WTC11 (cell line): ENCODE data around the gene EFNA5. TPM values are rescaled to one million over a fixed set of nuclear protein-coding genes. Genes with fewer than 3 reads are reported as not detected.

Experiments
- ATAC-seq: fragments of 200-7000 bp; cut with Tn5 transposase; 2 replicates; pipeline ENCODE4 v1.10.0; 2021; ENCODE audit warnings: mild to moderate bottlenecking, moderate library complexity
- CTCF ChIA-PET: fragments of 300-600 bp; sonication (Branson Sonifier 250); formaldehyde crosslinking; loops from one replicate; lab custom pipeline; 2021; ENCODE audit warnings: antibody characterized with exemption; lab: Charles Lee
- POLR2A ChIA-PET: fragments of 350-600 bp; sonication (Branson Sonifier 250); formaldehyde crosslinking; loops from one replicate; lab custom pipeline; 2021; ENCODE audit warnings: antibody characterized with exemption; lab: Charles Lee
- DNase-seq: peaks from one replicate; pipeline ENCODE4 v3.0.0; 2021; ENCODE audit warnings: low spot score
- H3K27ac Mint-ChIP-seq: 2 replicates; pipeline ENCODE4 v1.8.0; 2021; ENCODE audit warnings: mixed read lengths
- H3K27me3 Mint-ChIP-seq: 2 replicates; pipeline ENCODE4 v1.8.0; 2021; ENCODE audit warnings: low read depth, mild to moderate bottlenecking, moderate library complexity, mixed read lengths
- H3K36me3 Mint-ChIP-seq: 2 replicates; pipeline ENCODE4 v1.8.0; 2021; ENCODE audit warnings: mixed read lengths
- H3K4me1 Mint-ChIP-seq: 2 replicates; pipeline ENCODE4 v1.8.0; 2022; ENCODE audit warnings: mixed read lengths
- H3K4me3 Mint-ChIP-seq: 2 replicates; pipeline ENCODE4 v1.8.0; 2021; ENCODE audit warnings: mild to moderate bottlenecking, moderate library complexity, mixed read lengths
- H3K9me3 Mint-ChIP-seq: 2 replicates; pipeline ENCODE4 v1.8.0; 2021; ENCODE audit warnings: mixed read lengths
- ATF1 ChIP-seq: sonication (generic); formaldehyde crosslinking; IDR thresholded peaks from 2 replicates; pipeline ENCODE4 v1.8.1; 2023; ENCODE audit warnings: mild to moderate bottlenecking, moderate library complexity, missing genetic modification reagents
- CBFB ChIP-seq: sonication (generic); formaldehyde crosslinking; IDR thresholded peaks from 2 replicates; pipeline ENCODE4 v1.8.1; 2022; ENCODE audit warnings: mild to moderate bottlenecking, low read depth, missing genetic modification reagents
- CREB1 ChIP-seq: sonication (generic); formaldehyde crosslinking; IDR thresholded peaks from 2 replicates; pipeline ENCODE4 v1.8.0; 2023; ENCODE audit warnings: mild to moderate bottlenecking, missing genetic modification reagents
- FOXJ3 ChIP-seq: sonication (generic); formaldehyde crosslinking; IDR thresholded peaks from 2 replicates; pipeline ENCODE4 v1.9.0; 2021; ENCODE audit warnings: missing genetic modification reagents, mild to moderate bottlenecking, borderline replicate concordance
- GABPB1 ChIP-seq: sonication (generic); formaldehyde crosslinking; IDR thresholded peaks from 2 replicates; pipeline ENCODE4 v1.8.1; 2023; ENCODE audit warnings: mild to moderate bottlenecking, missing genetic modification reagents
- IRF1 ChIP-seq: sonication (generic); formaldehyde crosslinking; IDR thresholded peaks from 2 replicates; pipeline ENCODE4 v1.8.0; 2023; ENCODE audit warnings: missing genetic modification reagents
- IRF2 ChIP-seq: sonication (generic); formaldehyde crosslinking; IDR thresholded peaks from 2 replicates; pipeline ENCODE4 v1.8.0; 2022; ENCODE audit warnings: low read depth, missing genetic modification reagents, borderline replicate concordance
- KAT7 ChIP-seq: sonication (generic); formaldehyde crosslinking; IDR thresholded peaks from 2 replicates; pipeline ENCODE4 v1.8.1; 2023; ENCODE audit warnings: missing genetic modification reagents, mild to moderate bottlenecking, borderline replicate concordance
- MAX ChIP-seq: sonication (generic); formaldehyde crosslinking; IDR thresholded peaks from 2 replicates; pipeline ENCODE4 v1.8.0; 2022; ENCODE audit warnings: mild to moderate bottlenecking, missing genetic modification reagents
- MYBL2 ChIP-seq: sonication (generic); formaldehyde crosslinking; IDR thresholded peaks from 2 replicates; pipeline ENCODE4 v1.8.1; 2023; ENCODE audit warnings: mild to moderate bottlenecking, moderate library complexity, missing genetic modification reagents
- NFATC4 ChIP-seq: fragments of 250-450 bp; sonication (Bioruptor Pico); IDR thresholded peaks from 2 replicates; pipeline ENCODE4 v1.9.0; 2021; ENCODE audit warnings: mild to moderate bottlenecking
- NR2C2 ChIP-seq: sonication (generic); formaldehyde crosslinking; IDR thresholded peaks from 2 replicates; pipeline ENCODE4 v1.8.0; 2022; ENCODE audit warnings: mild to moderate bottlenecking, missing genetic modification reagents
- RORB ChIP-seq: fragments of 250-450 bp; sonication (Bioruptor Pico); IDR thresholded peaks from 2 replicates; pipeline ENCODE4 v1.9.0; 2021; ENCODE audit warnings: mild to moderate bottlenecking
- SMAD4 ChIP-seq: sonication (generic); formaldehyde crosslinking; IDR thresholded peaks from 2 replicates; pipeline ENCODE4 v1.8.0; 2022; ENCODE audit warnings: mild to moderate bottlenecking, missing genetic modification reagents
- ZBTB21 ChIP-seq: sonication (generic); formaldehyde crosslinking; IDR thresholded peaks from 2 replicates; pipeline ENCODE4 v1.8.1; 2023; ENCODE audit warnings: mild to moderate bottlenecking, missing genetic modification reagents, borderline replicate concordance
- ZNF121 ChIP-seq: sonication (generic); formaldehyde crosslinking; IDR thresholded peaks from 2 replicates; pipeline ENCODE4 v1.8.0; 2023; ENCODE audit warnings: missing genetic modification reagents
- ZNF281 ChIP-seq: sonication (generic); formaldehyde crosslinking; IDR thresholded peaks from 2 replicates; pipeline ENCODE4 v1.8.0; 2023; ENCODE audit warnings: mild to moderate bottlenecking, missing genetic modification reagents
- ZNF396 ChIP-seq: fragments of 250-450 bp; sonication (Bioruptor Pico); IDR thresholded peaks from 2 replicates; pipeline ENCODE4 v1.8.0; 2021; ENCODE audit warnings: mild to moderate bottlenecking, moderate library complexity, borderline replicate concordance
- ZNF423 ChIP-seq: fragments of 250-450 bp; sonication (Bioruptor Pico); IDR thresholded peaks from 2 replicates; pipeline ENCODE4 v2.1.2; 2022; ENCODE audit warnings: mild to moderate bottlenecking, moderate library complexity
- ZNF532 ChIP-seq: fragments of 250-450 bp; sonication (Bioruptor Pico); IDR thresholded peaks from 2 replicates; pipeline ENCODE4 v1.9.0; 2021; ENCODE audit warnings: mild to moderate bottlenecking, borderline replicate concordance
- total RNA-seq: library from RNA; stranded (reverse); gene quantifications from 3 replicates; pipeline ENCODE4 v1.2.3, GENCODE V29; 2021
- TF ChIP-seq, protein P1 (sequence below): sonication (generic); formaldehyde crosslinking; IDR thresholded peaks from 2 replicates; pipeline ENCODE4 v1.8.1; 2023; ENCODE audit warnings: mild to moderate bottlenecking, missing genetic modification reagents, moderate library complexity
- TF ChIP-seq, protein P2 (sequence below): fragments of 250-450 bp; sonication (Bioruptor Pico); IDR thresholded peaks from 2 replicates; pipeline ENCODE4 v2.1.2; 2022; ENCODE audit warnings: mild to moderate bottlenecking, moderate library complexity

Gene EFNA5
- total RNA-seq, 1 experiment from 2014 or later: 17.4 TPM

DNA sequence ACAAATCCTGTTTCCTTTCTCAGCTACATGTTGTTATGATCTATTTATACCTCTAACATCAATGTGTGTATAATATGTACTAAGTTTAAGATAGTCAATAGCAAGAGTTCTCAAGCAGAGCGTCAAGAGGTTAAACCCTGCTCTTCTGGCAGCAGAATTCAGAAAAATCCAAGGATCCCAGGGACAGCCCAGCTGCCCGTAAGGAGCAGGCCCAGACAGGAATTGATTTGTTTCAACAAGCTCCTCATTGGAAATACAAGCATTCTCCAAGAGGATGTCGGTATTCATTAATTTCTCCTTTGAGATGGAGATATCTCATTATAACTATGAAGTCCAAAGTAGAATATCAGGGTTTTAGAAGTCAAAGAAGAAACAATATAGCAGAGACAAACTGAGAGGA is 14.9 kb downstream of the EFNA5 start (continued):
- no peak for TF ChIP-seq KAT7
- TF ChIP-seq RORB: no peak
- TF ChIP-seq NFATC4: no peak
- TF ChIP-seq MYBL2: no peak
- no peak for TF ChIP-seq ZNF532 (CRISPR knock-in tag)
- no peak for TF ChIP-seq ZNF423 (CRISPR knock-in tag)

DNA sequence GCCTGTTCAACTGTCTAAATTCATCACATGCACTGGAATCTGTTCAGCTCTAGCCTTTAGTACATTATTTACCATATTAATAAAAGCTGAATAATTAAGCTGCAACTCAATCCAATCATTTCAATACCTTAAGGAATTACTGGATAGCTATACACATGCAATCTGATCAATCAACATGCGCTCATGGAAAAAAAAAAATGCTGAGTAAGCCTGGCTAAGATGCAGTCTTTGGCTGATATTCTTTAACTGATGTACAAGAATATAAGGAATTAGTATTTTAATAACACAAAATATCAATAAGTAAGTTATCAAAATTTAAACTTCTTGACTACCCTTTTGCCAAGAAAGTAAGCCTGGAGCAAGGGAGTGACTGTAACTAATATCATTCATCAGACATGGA is 15.9 kb downstream of the EFNA5 start:
- no peaks in the 10 kb centered on the region for H3K9me3 Mint-ChIP-seq
- CTCF ChIA-PET: interaction anchor here (2.0 kb wide), 1 partner anchor 82 kb away, joined by 10 read pairs; no protein-coding TSS in a partner anchor
- H3K36me3 Mint-ChIP-seq: no peaks in the 10 kb centered on the region
- H3K4me3 Mint-ChIP-seq: no peak overlapping the region
- TF ChIP-seq FOXJ3 (no peak), SMAD4 (CRISPR knock-in tag) (no peak), IRF2 (CRISPR knock-in tag) (no peak), ATF1 (no peak), CREB1 (CRISPR knock-in tag) (no peak), ZNF532 (CRISPR knock-in tag) (no peak), NR2C2 (no peak), ZNF396 (CRISPR knock-in tag) (no peak), ZNF281 (CRISPR knock-in tag) (no peak), GABPB1 (CRISPR knock-in tag) (no peak), ZNF121 (CRISPR knock-in tag) (no peak), MAX (CRISPR knock-in tag) (no peak), ZBTB21 (CRISPR knock-in tag) (no peak), CBFB (CRISPR knock-in tag) (no peak), MYBL2 (no peak), IRF1 (CRISPR knock-in tag) (no peak)
- TF ChIP-seq, protein P1, sequence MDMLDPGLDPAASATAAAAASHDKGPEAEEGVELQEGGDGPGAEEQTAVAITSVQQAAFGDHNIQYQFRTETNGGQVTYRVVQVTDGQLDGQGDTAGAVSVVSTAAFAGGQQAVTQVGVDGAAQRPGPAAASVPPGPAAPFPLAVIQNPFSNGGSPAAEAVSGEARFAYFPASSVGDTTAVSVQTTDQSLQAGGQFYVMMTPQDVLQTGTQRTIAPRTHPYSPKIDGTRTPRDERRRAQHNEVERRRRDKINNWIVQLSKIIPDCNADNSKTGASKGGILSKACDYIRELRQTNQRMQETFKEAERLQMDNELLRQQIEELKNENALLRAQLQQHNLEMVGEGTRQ (CRISPR knock-in tag): no peak
- TF ChIP-seq, protein P2, sequence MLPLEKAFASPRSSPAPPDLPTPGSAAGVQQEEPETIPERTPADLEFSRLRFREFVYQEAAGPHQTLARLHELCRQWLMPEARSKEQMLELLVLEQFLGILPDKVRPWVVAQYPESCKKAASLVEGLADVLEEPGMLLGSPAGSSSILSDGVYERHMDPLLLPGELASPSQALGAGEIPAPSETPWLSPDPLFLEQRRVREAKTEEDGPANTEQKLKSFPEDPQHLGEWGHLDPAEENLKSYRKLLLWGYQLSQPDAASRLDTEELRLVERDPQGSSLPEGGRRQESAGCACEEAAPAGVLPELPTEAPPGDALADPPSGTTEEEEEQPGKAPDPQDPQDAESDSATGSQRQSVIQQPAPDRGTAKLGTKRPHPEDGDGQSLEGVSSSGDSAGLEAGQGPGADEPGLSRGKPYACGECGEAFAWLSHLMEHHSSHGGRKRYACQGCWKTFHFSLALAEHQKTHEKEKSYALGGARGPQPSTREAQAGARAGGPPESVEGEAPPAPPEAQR: no peak
- H3K27ac Mint-ChIP-seq: no peak overlapping the region
- POLR2A ChIA-PET: no interaction called here
- peaks cover 56% of the 10 kb centered on the region for H3K4me1 Mint-ChIP-seq
- H3K27me3 Mint-ChIP-seq: peaks cover 18% of the 10 kb centered on the region
- no peak for DNase-seq
- ATAC-seq: no peak
